GM19193 (cell line): ENCODE data around the gene SLC33A1.

Experiments used
- POLR2A ChIP-seq: IDR thresholded peaks from 4 replicates; pipeline ENCODE4 v1.6.1; 2011; ENCODE audit not compliant: insufficient read depth, insufficient read length; ENCODE audit errors: extremely low read depth

Gene SLC33A1

DNA sequence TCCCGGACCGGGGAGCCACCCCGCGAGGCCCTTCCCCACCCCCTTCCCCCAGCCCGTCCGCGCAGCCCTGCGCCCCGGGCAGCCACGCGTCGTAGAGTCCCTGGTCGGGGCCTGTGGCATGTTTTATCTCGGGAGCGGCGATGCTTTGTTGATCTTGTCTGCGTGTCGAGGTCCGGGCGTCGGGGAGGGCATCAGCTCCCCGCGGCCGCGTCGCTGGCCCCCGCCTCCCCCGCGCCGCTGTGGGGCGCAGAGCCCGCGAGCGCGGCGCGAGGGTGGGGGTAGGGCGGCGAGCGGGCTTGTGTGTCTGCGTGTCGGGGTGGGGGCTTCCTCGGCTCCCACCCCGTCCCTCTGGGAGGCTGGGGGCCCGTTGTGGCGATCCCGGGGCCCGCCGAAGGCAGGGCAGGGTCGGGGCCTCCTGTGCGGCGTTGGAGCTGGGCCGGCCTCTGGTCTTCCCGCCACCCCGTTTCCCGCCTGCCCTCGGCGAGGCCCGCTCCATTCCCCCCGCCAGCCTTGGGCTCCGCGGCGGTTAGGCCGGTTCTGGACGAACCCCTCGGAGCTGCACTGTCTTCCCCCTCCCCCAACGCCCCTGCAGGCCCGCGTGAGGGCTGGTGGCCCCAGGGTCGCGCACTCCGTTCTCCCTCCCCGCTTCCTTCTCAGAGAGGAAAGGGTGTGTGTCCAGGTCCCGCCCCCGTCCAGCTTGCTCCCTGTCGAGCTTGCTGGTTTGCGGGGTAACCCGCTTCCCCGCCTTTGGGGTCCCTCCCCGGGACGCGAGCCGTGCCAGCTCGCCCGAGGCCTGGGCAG, 16.9 kb upstream of the SLC33A1 start:
- TF ChIP-seq POLR2A = no peak

DNA sequence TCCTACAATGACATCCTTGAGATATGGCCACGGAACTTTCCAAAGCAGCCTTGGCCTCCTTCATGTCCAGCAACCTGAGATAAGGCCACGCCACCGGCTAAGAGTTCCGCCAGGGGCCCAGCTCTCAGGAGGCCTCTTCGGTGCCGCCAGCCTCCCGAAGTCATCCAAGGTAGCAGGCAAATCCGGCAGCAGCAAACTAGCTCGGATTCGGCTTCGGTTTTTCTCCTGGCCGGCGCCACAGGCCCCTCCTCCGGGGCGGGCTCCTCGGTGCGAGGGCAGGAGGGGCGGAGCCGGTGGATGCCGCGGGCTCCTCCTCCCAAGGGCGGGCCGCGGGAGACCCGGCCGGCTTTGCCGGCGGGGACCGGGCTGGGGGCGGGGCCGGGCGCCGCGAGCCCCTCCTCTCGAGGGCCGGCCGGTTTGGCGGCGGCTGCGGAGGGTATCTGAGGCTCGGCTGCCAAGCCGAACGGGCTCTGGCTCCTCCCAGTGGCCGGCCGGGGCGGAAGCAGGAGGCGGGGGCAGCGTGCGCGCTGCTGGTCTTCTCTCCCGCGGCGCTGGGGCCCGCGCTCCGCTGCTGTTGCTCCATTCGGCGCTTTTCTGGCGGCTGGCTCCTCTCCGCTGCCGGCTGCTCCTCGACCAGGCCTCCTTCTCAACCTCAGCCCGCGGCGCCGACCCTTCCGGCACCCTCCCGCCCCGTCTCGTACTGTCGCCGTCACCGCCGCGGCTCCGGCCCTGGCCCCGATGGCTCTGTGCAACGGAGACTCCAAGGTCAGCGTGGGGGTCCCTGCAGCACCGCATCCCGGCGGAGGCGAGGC, 16.1 kb upstream of the SLC33A1 start, which contains the start of gene GMPS:
Gene GMPS, plus strand, starts transcription at position 518 of the 812 bp plus-strand sequence. Its CDS starts 221 bp downstream, at position 739.
- TF ChIP-seq POLR2A = peak; percentile 82

DNA sequence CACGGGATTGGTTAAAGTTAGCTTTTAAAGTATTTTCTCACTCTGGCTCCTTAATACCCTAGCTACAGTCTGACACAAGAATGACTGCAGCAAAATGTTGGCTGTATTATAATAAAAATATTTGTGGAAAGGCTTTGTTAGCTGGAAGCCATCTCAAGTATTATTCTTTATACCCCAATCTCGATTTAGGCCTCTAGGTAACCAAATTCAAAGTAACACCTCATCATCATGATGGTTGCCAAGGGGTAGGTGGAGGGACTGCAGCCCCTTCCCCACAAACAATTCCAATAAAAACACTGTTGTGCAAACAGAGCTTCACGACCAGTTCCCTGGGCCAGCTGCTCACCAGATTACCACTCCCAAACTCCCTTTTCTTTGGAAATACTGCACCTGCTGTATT, 15.5 kb upstream of the SLC33A1 start:
- no peak for TF ChIP-seq POLR2A

DNA sequence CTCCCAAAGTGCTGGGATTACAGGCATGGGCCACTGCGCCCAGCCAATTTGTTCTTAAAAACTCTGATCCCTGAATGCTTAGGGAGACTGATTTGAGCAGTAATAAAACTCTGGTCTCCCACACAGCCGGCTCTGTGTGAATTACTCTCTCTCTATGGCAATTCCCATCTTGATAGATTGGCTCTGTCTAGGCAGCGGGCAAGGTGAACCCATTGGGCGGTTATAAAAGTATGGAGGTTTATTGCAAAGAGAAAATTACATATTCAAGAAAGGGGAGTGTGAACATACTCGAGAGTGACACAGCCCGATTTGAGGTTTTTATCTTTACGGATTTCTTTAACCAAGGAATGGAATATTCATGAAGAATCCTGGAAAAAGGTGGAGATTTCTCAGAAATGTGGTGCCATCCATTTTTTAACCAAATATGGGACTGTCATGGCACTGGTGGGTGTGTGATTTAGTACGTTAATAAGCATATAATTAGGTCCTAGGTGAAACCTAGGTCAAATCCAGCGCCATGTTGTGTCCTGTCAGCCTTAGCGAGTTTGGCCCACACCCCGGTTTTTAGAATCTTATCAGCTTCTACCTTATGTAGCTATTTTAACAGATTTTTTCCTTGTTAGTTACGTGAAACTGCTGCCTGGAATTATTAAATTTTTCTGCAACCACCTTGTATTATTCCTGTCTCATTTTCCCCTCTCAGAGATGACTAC, 9.0 kb upstream of the SLC33A1 start:
- TF ChIP-seq POLR2A = no peak

DNA sequence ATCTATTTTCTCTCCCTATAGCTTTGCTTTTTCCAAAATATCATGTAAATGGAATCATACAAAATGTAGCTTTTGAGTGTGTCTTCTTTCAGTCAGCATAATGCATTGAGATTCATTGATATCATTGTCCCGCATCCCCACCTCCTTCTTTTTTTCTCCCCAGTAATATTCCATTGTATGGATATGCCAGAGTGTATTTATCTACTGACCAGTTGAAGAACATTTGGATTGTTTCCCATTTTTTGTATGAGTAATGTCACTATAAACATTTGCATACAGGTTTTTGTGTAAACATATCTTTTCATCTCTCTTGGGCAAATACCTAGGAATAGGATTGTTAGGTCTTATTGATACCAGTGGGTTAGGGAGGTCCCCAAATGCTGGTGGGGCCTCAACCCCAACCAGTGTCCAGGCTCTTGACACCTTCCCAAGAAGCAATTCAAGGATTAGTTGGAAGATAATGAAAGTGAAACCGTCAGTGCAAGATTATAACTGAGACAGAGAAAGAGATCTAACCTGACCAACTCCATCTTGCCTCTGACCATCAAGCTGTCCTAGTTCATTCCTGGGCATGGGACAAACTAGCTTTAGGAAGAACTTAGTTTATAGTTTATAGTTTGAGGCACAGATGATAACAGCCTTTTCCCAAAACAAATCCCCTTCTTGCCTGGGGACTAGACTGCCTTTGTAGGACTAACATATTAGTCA, 7.4 kb upstream of the SLC33A1 start:
- TF ChIP-seq POLR2A = no peak

DNA sequence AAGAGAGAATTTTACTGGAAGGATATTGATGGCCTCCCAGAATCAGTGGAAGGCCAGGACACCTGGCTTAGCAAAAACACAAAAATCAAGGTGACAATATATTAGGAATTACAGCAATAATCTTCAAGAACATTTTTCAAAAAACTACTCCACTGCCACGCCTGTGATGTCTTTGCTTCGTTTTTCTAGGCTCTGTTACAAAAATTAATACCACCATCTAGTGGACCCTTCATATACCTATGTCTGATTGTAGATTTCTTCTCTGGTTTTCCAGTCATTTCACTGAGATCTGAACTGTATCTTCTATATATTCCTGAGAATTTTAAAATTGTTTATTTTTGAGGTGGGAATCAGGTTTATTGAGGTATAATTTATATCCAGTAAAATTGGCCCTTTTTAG, 5.6 kb upstream of the SLC33A1 start:
- no peak for TF ChIP-seq POLR2A

DNA sequence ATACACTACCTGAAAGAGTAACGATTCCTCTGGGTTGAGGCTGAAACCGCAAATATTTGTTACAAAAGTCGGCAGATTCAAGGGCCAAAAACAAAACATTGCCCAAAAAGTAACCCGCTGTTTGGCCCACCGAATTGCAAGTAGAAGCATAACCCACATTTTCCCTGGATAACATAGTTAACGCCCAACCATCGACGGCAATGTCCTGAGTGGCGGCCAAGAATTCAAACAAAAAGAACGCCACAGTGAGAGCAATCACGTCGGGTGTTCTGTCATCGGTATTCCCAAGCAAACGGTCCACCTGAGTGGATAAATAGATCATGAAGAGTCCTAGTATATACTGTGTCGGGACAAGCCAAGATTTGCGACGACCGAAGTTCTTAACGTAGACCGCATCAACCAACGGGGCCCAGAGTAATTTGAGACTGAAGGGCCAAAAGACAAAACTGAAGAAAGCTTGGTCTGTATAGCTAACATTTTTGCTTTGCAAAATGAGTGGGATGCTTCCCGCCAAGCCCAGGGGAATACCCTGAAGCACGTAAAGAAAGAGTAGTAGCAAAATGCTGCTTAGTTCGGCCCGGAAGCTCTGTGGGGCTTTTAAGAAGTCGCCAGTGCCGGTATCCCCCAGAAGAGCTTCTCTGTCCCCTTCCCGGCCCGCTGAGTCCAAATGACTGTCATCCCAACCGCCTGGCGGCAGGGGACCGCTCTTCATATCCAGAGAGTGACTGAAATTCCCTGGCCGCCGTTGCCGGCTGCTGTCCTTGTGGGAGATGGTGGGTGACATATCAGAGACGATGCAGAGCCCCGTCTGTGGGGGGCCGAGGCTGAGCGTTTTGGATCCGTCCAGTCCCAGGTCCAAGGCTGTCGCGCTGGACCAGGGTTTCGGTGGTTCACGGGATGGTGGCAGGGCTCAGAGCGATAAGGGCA, 750 bp downstream of the SLC33A1 start:
- TF ChIP-seq POLR2A = no peak

DNA sequence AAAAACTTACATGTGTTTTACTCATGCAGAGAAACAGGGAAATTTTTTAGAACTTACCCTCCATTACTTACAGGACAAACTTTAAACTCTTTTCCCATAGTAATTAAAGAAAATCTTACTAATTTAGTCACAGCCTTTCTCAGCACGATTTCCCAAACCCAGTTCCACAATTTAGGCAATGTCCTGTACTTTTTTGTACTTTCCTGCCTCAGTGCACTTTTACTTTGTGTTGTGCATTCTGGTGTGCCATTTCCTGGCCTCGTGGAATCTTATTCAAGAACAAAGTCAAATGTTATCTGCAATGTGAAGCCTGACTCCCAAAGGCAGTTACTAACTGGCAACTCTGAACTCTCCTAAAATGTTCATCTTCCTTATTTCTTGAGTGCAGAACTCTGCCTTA, 1.9 kb downstream of the SLC33A1 start:
- no peak for TF ChIP-seq POLR2A

DNA sequence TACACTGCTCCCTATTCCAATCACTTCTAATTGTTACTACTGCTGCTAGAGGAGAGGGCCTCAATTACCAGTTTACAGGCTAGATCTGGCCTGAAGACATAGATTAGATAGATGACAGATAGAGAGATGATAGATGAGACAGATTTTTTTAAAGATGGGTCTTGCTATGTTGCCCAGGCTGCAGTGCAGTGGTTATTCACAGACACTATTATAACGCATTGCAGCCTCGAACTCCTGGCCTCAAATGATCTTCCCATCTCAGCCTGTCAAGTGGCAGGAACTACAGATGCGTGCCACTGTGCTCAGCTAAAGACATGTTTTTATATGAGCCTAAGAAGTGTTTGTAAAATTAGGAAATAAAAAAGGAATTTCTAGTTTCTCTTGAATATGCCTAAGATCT, 6.2 kb downstream of the SLC33A1 start:
- TF ChIP-seq POLR2A = no peak

DNA sequence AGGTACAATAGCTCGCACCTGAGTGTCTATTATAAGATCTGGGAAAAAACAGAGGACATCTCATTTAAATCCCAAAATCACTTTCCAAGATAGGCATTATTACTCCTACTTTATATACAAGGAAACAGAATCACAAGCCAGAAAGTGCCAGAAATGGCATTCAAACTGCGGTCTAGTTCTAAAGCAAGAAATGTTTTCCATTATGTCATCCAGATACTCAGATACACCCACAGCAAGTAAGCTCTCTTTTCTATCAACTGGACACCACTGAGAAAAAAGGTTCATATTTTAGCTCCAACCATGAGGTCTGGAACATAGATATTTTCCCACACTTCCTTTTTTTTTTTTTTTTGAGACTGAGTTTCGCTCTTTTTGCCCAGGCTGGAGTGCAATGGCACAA, 8.1 kb downstream of the SLC33A1 start:
- no peak for TF ChIP-seq POLR2A

DNA sequence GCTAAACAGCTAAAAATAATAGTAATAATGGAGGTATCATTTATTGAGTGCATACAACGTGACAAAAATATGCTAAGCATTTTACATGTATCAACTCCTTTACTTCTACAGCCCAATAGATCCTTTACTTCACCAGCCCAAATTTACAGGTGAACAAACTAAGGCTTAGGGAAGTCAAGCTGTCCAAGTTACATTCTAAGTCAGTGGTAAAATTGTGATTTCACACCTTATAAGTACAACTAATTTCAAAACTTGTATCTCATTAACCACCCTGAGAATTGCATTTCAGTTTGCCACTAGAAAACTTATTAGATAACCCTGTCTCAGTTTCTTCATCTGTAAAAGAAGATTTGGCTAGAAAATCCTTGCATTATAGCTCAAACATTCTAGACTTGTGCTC, 10.7 kb downstream of the SLC33A1 start:
- no peak for TF ChIP-seq POLR2A

DNA sequence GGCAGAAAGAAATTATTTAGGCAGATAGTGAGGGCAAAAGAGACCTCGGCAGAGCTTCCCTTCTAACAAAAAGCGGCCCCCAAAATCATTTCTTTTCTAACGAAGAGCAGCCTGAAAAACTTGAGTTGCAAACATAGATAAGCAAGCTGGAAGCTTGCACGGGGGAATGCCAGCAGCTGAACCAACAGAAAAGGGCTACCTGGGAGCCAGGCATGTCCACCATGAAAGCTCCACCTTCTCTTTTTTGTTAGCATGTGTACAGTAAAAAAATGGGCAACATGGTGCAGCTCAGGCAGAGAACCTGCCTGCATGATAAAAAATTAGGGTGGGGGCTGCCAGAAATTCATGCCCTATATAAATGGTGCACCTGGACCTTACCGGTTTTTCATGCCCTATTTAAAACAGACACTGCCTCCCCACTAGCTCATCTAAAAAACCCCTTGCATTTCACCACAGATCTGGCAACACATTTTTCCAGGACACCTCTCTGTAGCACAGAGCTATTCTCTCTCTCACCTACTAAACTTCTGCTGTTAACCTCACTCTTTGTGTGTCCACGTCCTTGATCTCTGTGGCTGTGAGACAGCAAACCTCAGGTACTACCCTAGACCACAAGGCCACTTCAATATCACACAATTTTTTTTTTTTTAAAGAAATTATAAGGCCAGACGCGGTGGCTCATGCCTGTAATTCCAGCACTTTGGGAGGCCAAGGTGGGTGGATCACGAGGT, 18.7 kb downstream of the SLC33A1 start:
- no peak for TF ChIP-seq POLR2A

DNA sequence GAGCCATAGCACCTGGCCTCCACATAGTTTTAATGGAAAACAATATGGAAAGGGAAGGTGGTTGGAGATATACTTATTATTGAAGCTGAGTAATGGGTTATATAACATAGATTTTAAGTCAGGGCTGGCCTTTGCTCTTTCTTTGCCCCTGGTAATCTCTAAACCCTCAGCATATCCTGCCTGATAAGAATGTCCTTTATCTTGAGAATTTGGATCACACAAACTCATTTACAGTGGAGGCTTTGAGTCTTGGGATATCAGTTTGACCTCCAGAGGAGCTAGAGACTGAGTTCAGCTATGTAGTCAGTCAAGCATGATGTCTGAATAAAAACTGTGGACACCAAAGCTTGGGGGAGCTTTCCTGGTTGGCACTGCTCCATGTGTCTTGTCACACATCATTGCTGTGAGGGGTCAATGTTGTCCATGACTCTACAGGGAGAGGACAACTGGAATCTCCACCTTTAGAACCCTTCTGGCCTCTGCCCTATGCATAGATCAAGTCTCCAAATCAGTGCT, 39.1 kb downstream of the SLC33A1 start:
- TF ChIP-seq POLR2A = no peak
